HG02798 (cell line): Measurements from ENCODE around the gene SCFD2.

Experiments
- ATAC-seq: cut with Tn5 transposase; IDR thresholded peaks from one replicate; pipeline ENCODE4 v1.9.1; 2021; ENCODE audit warnings: mild to moderate bottlenecking; ENCODE audit not compliant: unreplicated experiment, poor library complexity

The SCFD2 gene

GRCh38 chr4:52946855-52947254, 419.0 kb downstream of the SCFD2 start:
- ATAC-seq: no peak

DNA sequence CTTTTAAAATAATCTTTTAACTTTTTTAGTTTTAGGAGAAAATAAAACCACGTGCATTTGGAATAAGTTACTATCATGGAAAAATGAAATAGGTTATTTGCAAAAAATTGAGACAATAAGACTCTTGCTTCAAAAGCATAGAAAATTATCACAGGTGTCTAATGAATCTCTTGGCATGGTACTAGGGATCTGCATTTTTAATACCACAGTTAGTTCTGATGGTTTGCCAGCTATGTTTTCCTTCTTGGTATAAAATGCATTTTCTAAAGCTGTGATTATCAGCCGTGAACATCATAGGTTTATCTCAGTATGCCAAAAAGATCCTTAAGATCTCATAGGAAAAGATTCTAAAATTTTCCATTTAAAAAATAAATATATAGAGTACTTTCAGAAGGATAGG, 419.9 kb downstream of the SCFD2 start:
- no peak for ATAC-seq

DNA sequence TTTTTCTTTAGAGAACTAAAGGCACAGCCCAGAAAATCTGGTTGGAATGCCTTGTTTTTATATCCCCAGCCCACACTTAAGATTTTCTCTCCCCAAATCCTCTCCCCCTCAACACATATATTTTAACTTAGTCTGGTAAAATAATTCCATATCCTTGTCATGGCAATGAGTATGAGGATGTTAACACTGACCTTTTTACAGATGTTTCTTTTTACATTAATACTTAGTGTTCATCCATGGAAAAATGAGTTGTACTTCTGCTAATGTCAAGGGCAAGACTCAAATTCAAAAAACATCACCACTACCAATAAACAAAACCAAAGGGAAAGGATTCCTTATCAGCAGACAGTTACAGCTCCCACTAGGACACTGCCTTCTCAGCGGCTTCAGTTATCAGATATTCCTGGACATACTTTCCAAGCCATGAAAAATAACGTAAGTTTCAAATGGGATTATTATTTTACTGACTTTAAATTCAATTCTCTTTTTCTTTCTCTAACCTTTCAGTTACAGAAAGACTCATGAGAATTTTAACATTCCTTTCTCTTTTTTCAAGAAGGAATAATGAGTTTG, 420.4 kb downstream of the SCFD2 start:
- no peak for ATAC-seq

DNA sequence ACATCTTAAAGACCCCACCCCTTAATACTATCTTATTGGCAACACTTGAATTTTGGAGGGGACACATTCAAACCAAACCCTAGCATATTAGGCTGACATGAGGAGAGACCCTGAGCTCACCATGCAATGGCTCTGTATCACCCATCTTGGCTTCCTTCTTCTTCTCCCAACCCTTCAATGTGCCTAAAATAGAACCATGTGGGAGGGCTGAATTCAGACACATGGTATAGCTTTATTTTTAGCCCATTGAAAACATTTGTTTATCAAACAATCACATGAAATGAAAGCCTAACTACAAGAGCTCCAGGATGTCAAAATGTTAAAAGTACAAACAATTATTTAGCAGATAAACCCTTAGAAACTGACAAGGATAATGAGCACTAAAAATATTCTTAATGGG, 422.2 kb downstream of the SCFD2 start:
- ATAC-seq: no peak

DNA sequence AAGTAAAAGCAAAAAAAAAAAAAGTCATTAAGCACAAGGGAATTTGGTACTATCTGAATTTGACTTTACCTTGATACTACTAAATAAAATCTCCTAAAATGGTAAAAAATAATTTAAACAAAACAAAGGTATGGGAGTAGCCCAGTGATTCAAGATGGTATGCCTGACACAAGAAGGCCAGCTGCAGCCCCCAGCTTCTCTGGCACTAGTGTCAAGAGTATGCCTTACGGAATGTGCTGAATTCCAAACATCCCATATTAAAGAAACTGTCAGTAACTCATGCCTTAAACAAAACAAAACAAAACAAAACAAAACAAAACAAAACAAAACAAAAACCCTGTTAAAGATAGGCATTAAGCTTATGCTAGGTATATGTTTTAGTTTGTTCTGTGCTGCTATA, 422.9 kb downstream of the SCFD2 start:
- no peak for ATAC-seq

- ATAC-seq: no peak
These were observed 424.4 kb downstream of the SCFD2 start for GRCh38 chr4:52941450-52941849.

- ATAC-seq: no peak
These were observed 426.1 kb downstream of the SCFD2 start for GRCh38 chr4:52939739-52940138.

DNA sequence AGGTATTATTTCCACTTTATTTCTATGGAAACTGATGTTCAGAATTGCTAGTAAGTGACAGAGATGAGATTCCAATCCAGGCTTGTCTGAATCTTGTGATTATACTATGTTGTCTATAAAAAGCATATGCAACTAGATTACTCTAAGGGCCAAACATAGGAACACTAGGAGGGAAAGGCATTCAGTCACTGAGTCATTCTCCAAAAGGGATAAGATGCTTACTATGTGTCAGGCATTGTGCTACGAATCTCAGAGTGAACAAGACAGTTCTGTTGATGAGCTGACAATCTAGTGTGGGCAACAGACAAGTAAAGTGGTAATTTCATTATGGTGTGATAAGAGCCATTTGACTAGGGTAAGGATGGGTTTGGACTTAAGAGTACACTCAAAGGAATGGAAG, 426.5 kb downstream of the SCFD2 start:
- no peak for ATAC-seq

- no peak for ATAC-seq
These were observed 428.0 kb downstream of the SCFD2 start for GRCh38 chr4:52937829-52938228.

- no peak for ATAC-seq
These were observed 429.1 kb downstream of the SCFD2 start for GRCh38 chr4:52936729-52937128.

GRCh38 chr4:52935317-52935716, 430.5 kb downstream of the SCFD2 start:
- no peak for ATAC-seq

DNA sequence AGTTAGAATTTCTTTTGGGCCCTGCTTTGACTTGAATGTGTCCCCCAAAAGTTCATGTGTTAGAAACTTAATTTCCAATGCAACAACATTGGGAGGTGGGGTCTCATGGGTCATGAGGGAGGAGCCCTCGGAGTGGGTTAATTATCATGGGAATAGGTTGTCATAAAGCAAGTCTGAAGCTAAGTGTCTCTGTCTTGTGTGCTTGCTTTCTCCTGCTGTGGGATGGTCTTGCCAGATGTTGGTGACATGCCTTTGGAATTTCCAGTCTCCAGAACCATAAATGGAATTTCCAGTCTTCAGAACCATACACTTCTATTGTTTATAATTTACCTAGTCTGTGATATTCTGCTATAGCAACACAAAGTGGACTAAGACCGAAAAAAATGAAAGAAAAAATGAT, 432.1 kb downstream of the SCFD2 start:
- ATAC-seq: no peak

DNA sequence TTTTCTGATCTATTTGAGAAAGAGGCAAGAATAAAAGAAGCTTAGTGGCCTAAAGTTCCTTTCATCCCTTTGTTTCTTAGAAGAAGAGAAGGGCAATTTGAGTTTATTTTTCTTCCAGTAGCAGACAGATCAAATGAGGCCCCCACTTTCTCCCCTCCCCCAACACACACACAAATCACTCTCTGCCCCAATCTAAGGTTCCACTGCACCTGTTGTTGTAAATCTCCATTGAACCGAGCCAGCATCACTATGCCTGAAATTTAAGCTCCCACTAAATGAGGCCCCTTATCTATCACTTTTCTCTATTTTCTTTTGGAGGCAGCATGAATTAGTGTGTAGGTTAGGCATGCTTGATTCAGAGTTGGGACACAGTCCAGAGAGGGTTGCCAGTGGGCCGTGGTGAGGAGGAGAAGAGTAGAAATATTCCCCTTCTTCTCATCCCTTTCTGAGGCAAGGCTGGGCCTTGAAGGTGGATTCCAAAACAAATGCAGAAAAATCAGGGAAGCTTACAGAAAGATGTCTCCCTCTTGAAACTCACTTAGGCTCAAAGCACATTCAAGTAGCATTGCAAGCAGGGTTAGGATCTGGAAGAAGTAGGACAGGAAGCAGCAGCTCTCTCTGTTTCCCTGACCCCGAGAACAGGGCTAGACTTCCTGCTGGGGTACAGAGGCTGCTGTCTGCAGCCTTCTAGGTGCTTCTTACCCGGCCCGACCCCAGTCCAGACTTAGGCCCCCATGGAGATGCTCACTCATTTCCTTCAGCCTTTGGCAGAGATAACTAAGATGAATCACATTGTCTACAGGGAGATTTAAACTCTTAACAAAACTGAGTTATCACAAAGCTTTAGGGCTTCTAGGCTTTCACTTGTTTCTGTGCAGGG, 433.0 kb downstream of the SCFD2 start:
- ATAC-seq: no peak

DNA sequence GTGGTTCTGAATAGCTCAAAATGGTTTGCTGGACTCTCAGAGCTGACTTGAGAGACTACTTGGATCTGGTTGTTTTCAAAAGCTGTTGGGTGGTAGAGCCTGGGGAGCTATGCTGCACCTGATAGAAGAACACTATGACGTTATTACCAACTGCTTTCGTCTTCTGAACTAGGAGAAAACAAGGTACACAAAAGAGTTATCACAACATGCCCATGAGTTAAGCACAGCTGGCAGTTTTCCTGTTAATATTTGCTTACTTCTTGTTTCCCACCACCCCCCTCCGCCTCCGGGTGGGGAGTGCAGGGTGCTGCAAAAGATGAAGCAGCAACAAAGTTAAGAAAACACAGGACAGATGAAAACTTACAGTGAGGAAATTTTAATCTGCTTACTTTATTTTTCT, 434.6 kb downstream of the SCFD2 start:
- no peak for ATAC-seq

- no peak for ATAC-seq
These were observed 439.5 kb downstream of the SCFD2 start for GRCh38 chr4:52926196-52926974.

DNA sequence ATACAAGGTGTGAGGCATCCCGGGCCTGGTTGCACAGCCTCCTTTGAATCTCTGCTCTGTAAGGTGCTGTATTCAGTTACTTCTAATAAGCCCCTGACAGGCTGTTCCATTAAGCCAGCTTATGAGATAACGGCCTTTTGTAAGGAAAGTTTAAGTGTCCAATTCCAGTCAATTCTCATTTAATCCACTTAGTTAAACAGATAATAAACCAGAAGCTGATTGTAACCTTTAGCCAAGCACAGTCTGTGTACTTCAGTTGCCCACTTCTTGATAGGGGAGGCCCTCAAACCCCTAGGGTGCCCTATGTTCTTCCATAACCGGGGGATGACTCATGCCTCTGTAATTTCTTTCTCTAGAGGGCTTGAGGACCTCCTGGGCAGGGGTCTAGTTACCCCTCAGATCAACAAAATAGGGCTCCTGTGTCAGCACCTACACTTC, 440.3 kb downstream of the SCFD2 start:
- no peak for ATAC-seq

GRCh38 chr4:52919461-52919860, 446.4 kb downstream of the SCFD2 start:
- no peak for ATAC-seq

DNA sequence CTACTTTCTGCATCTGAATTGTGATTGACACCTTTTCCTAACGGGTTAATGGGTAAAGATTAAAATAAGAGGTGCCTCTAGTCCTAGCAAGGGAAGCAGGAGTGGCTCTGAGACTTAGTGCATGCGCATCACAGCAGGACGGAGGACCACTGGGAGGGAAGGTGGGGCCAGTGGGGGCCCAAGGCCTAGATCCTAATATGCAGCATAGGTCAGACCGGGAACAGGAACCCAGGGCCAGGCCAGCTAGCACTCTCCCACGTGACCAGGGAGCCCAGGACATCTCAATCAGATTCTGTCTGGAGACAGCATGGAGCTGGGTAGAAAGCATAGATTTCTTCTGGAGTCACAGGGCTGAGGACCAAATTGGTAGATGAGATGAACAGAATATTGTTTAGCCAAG, 448.0 kb downstream of the SCFD2 start:
- ATAC-seq: no peak

DNA sequence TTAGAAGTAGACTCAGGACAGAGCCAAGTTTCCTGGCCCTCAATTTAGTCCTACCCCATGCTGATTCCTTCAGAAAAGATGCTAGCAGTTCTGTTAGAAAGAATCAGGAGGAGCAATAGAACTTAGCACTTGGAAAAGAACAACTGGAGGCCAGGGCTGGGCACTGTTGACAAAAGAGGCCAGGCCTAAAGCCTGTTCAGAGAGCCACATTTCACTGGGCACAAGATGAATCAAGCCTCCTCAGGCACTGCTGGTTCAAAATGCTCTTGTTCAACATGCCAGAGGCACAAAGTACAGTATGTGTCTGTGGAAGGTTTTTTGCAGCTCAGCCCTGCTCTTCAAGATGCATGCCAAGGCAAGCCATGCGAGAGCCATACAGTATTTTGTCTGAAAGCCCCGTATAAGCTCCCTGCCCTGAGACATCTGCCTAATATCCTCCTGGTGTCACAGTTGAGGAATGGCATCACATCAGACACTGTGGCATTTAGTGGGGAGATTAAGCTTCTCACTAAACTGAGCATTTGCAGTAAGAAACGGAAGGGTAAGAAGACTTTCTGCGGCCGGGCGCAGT, 450.0 kb downstream of the SCFD2 start:
- ATAC-seq: no peak

- ATAC-seq: no peak
These were observed 450.7 kb downstream of the SCFD2 start for GRCh38 chr4:52915191-52915590.

GRCh38 chr4:52914051-52914605, 451.7 kb downstream of the SCFD2 start:
- no peak for ATAC-seq
